ENCODE results near the gene HMOX2.

DNA sequence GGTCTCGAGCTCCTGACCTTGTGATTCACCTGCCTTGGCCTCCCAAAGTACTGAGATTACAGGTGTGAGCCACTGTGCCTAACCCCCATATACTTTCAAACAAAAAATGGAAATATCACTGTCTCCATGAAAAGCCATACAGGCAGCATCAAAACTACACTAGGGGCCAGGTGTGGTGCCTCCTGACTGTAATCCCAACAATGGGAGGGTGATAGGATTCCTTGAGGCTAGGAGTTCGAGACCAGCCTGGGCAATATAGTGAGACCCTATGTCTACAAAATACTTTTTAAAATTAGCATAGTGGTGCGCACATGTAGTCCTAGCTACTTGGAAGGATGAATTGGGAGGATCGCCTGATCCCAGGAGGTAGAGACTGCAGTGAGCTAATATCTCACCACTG, 15.7 kb downstream of the HMOX2 start:
- TF ChIP-seq, protein P1, sequence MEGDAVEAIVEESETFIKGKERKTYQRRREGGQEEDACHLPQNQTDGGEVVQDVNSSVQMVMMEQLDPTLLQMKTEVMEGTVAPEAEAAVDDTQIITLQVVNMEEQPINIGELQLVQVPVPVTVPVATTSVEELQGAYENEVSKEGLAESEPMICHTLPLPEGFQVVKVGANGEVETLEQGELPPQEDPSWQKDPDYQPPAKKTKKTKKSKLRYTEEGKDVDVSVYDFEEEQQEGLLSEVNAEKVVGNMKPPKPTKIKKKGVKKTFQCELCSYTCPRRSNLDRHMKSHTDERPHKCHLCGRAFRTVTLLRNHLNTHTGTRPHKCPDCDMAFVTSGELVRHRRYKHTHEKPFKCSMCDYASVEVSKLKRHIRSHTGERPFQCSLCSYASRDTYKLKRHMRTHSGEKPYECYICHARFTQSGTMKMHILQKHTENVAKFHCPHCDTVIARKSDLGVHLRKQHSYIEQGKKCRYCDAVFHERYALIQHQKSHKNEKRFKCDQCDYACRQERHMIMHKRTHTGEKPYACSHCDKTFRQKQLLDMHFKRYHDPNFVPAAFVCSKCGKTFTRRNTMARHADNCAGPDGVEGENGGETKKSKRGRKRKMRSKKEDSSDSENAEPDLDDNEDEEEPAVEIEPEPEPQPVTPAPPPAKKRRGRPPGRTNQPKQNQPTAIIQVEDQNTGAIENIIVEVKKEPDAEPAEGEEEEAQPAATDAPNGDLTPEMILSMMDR (IDR thresholded peaks at IDR 0.05) = no peak
- TF ChIP-seq POLR2AphosphoS5 (IDR thresholded peaks at IDR 0.05; ENCODE audit: low read depth, low read length) = no peak
- TF ChIP-seq, protein P2, sequence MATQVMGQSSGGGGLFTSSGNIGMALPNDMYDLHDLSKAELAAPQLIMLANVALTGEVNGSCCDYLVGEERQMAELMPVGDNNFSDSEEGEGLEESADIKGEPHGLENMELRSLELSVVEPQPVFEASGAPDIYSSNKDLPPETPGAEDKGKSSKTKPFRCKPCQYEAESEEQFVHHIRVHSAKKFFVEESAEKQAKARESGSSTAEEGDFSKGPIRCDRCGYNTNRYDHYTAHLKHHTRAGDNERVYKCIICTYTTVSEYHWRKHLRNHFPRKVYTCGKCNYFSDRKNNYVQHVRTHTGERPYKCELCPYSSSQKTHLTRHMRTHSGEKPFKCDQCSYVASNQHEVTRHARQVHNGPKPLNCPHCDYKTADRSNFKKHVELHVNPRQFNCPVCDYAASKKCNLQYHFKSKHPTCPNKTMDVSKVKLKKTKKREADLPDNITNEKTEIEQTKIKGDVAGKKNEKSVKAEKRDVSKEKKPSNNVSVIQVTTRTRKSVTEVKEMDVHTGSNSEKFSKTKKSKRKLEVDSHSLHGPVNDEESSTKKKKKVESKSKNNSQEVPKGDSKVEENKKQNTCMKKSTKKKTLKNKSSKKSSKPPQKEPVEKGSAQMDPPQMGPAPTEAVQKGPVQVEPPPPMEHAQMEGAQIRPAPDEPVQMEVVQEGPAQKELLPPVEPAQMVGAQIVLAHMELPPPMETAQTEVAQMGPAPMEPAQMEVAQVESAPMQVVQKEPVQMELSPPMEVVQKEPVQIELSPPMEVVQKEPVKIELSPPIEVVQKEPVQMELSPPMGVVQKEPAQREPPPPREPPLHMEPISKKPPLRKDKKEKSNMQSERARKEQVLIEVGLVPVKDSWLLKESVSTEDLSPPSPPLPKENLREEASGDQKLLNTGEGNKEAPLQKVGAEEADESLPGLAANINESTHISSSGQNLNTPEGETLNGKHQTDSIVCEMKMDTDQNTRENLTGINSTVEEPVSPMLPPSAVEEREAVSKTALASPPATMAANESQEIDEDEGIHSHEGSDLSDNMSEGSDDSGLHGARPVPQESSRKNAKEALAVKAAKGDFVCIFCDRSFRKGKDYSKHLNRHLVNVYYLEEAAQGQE (IDR thresholded peaks at IDR 0.05; ENCODE audit: insufficient read depth in 1 of 2, low read depth in 2 of 2, low read length in 1 of 2) = no peak

Data from Panc1 (cell line).